Hepatocyte (in vitro differentiated cells): Measurements from ENCODE around the gene TRIM44.

Source experiments
- EZH2 ChIP-seq: fragments of 200-600 bp; sonication (generic); IDR thresholded peaks from 2 replicates; pipeline ENCODE4 v1.6.1; 2016; ENCODE audit warnings: antibody characterized with exemption, mild to moderate bottlenecking, borderline replicate concordance
- EZH2phosphoT487 ChIP-seq: fragments of 200-600 bp; sonication (generic); IDR thresholded peaks from one replicate; pipeline ENCODE4 v1.6.1; 2018; ENCODE audit warnings: antibody characterized with exemption, mild to moderate bottlenecking, low read depth, moderate library complexity; ENCODE audit not compliant: unreplicated experiment, severe bottlenecking
- TF ChIP-seq, protein P1 (sequence below): fragments of 200-600 bp; sonication (generic); IDR thresholded peaks from 2 replicates; pipeline ENCODE4 v1.5.1; 2016; ENCODE audit warnings: antibody characterized with exemption, mild to moderate bottlenecking; ENCODE audit not compliant: poor library complexity

DNA sequence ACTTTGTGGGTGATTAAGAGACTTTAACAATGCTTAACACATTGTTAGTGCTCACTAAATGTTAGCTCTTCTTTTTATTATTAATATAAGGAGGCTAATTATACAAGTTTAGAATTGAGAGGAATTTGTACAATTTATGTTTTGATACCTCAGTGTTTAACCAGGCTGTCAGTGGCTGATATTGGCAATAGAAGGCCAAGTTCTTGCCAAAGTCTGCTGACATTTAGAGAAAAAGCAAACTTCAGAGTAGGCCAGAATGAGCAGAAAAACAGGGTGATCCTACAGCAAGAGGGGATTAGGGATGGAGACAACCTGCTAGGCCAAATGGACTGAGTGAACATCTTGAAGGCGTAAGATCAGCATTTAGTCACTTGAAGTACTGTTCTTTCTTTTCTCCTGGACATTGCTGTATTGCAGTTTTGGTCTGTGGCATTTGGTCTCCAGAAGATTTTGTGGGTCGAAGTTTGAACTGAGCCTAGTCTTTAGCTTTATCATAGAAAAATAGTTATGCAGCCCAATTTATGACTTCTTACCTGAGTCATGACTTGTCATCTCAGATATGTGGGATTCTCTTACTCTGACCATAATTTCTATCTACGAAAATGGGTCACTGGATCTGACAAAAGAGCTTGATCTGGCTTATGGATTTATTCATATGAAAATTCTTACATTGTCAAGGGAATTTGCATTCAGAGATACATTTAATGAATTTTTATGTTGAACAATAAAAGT is 9.0 kb downstream of the TRIM44 start:
- TF ChIP-seq EZH2phosphoT487 (no peak), EZH2 (no peak)
- TF ChIP-seq, protein P1, sequence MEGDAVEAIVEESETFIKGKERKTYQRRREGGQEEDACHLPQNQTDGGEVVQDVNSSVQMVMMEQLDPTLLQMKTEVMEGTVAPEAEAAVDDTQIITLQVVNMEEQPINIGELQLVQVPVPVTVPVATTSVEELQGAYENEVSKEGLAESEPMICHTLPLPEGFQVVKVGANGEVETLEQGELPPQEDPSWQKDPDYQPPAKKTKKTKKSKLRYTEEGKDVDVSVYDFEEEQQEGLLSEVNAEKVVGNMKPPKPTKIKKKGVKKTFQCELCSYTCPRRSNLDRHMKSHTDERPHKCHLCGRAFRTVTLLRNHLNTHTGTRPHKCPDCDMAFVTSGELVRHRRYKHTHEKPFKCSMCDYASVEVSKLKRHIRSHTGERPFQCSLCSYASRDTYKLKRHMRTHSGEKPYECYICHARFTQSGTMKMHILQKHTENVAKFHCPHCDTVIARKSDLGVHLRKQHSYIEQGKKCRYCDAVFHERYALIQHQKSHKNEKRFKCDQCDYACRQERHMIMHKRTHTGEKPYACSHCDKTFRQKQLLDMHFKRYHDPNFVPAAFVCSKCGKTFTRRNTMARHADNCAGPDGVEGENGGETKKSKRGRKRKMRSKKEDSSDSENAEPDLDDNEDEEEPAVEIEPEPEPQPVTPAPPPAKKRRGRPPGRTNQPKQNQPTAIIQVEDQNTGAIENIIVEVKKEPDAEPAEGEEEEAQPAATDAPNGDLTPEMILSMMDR, result no peak
